Spleen (tissue), 7 donors: ENCODE results near the gene CUL9.

Source experiments
- CTCF ChIP-seq, 11 experiments: fragments of 200-600 bp in 7 of 11; fragments of 450-650 bp in 4 of 11; sonication (generic) in 4 of 11; IDR thresholded peaks in 8 of 11; conservative IDR thresholded peaks in 3 of 11; 1 replicate in 7 of 11; 2 replicates in 4 of 11; pipeline versions ENCODE4 v1.4.0 to v1.8.0; 2016 to 2021; ENCODE audit warnings: antibody characterized with exemption in 11 of 11, inconsistent platforms in 4 of 11, mild to moderate bottlenecking in 1 of 11
- POLR2AphosphoS5 ChIP-seq, 3 donors: sonication (generic); formaldehyde crosslinking; IDR thresholded peaks; one replicate each; pipeline ENCODE4 v1.5.1; 2017; ENCODE audit warnings: antibody characterized with exemption in 3 of 3
- donor health status: DM: no; HTN: no; CAD: no; lungs with moderate emphysema.
- donor health status: DM: no; HTN: no; CAD: no.
- donor health status: DM: no; HTN: no; CAD: no.

GRCh38 chr6:43186019-43186418 lies 4.0 kb downstream of the CUL9 start:
- TF ChIP-seq CTCF (IDR thresholded peaks at IDR 0.05 in 8 of 11, conservative IDR thresholded peaks at IDR 0.05 in 3 of 11) (no peak), POLR2AphosphoS5 (IDR thresholded peaks at IDR 0.05) (no peak)
